OCI-LY3 (cell line): ENCODE measurements around the gene FAM163B.

ENCODE experiments used
- H2AFZ ChIP-seq: fragments of 200-600, 300-600 bp; shearing (Covaris generic); 2 replicates; pipeline ENCODE4 v1.6.0; 2014; ENCODE audit warnings: antibody characterized with exemption, low read depth, low read length
- H3K27ac ChIP-seq: fragments of 200-600, 300-600 bp; sonication (generic); 2 replicates; pipeline ENCODE4 v1.5.1; 2014; ENCODE audit warnings: mild to moderate bottlenecking, low read length, moderate library complexity, mixed read lengths
- H3K27me3 ChIP-seq: fragments of 200-600, 300-600 bp; sonication (generic); 2 replicates; pipeline ENCODE4 v1.6.1; 2014; ENCODE audit warnings: low read depth, low read length, mixed read lengths
- H3K36me3 ChIP-seq: fragments of 200-600, 300-600 bp; sonication (generic); replicated peaks from 2 replicates; pipeline ENCODE3; 2014; ENCODE audit warnings: low read depth, low read length, mixed read lengths
- H3K4me1 ChIP-seq: fragments of 300-600, 200-600 bp; sonication (generic); 2 replicates; pipeline ENCODE4 v1.6.1; 2014; ENCODE audit warnings: low read length, mixed read lengths
- H3K4me2 ChIP-seq: fragments of 200-600, 300-600 bp; sonication (generic); 2 replicates; pipeline ENCODE4 v1.6.1; 2014; ENCODE audit warnings: low read length, mixed read lengths
- H3K4me3 ChIP-seq: fragments of 300-600, 200-600 bp; sonication (generic); 2 replicates; pipeline ENCODE4 v1.5.1; 2014; ENCODE audit warnings: antibody characterized with exemption, mild to moderate bottlenecking, low read length, moderate library complexity
- H3K79me2 ChIP-seq: fragments of 300-600, 200-600 bp; shearing (Covaris generic); 2 replicates; pipeline ENCODE4 v1.6.1; 2014; ENCODE audit warnings: mild to moderate bottlenecking, low read length, mixed read lengths
- H3K9ac ChIP-seq: fragments of 300-600, 200-600 bp; shearing (Covaris generic); 2 replicates; pipeline ENCODE4 v1.6.0; 2014; ENCODE audit warnings: mild to moderate bottlenecking, low read length, moderate library complexity
- H3K9me3 ChIP-seq: fragments of 200-600, 300-600 bp; shearing (Covaris generic); 2 replicates; pipeline ENCODE4 v1.6.1; 2014; ENCODE audit warnings: low read length, mixed read lengths; ENCODE audit not compliant: insufficient read depth
- H4K20me1 ChIP-seq: fragments of 200-600, 300-600 bp; sonication (generic); 2 replicates; pipeline ENCODE4 v1.6.1; 2016; ENCODE audit warnings: low read length, mixed read lengths; ENCODE audit not compliant: insufficient read depth
- CTCF ChIP-seq: fragments of 200-600, 300-600 bp; sonication (generic); IDR thresholded peaks from 2 replicates; pipeline ENCODE4 v1.5.1; 2014; ENCODE audit warnings: antibody characterized with exemption, low read length, low read depth
- EZH2phosphoT487 ChIP-seq: fragments of 200-600 bp; shearing (Covaris generic); IDR thresholded peaks from 2 replicates; pipeline ENCODE4 v1.6.1; 2018; ENCODE audit warnings: antibody characterized with exemption, mixed run types, low read depth

The FAM163B gene

GRCh38 chr9:133576031-133576874 lies 32.9 kb downstream of the FAM163B start:
- no peak overlapping the region for H3K27ac ChIP-seq
- no peaks in the 10 kb centered on the region for H3K4me1 ChIP-seq
- H3K9ac ChIP-seq: no peak overlapping the region
- H3K9me3 ChIP-seq: no peaks in the 10 kb centered on the region
- no peak overlapping the region for H3K4me3 ChIP-seq
- no peak overlapping the region for H2AFZ ChIP-seq
- TF ChIP-seq EZH2phosphoT487: no peak
- no peak for TF ChIP-seq CTCF
- H4K20me1 ChIP-seq: no peaks in the 10 kb centered on the region
- no peaks in the 10 kb centered on the region for H3K36me3 ChIP-seq
- H3K4me2 ChIP-seq: no peak overlapping the region
- peaks cover 5% of the 10 kb centered on the region; the same call in 1 of the 2 replicates for H3K27me3 ChIP-seq
- H3K79me2 ChIP-seq: no peaks in the 10 kb centered on the region

- Histone ChIP-seq H3K4me2 (no peak overlapping the region), H3K36me3 (no peaks in the 10 kb centered on the region), H3K79me2 (no peaks in the 10 kb centered on the region), H3K27me3 (no peaks in the 10 kb centered on the region), H3K9me3 (no peaks in the 10 kb centered on the region), H3K27ac (no peak overlapping the region), H3K4me3 (no peak overlapping the region), H2AFZ (no peak overlapping the region), H3K4me1 (no peaks in the 10 kb centered on the region), H3K9ac (no peak overlapping the region), H4K20me1 (no peaks in the 10 kb centered on the region)
- TF ChIP-seq EZH2phosphoT487 (no peak), CTCF (no peak)
Observed at GRCh38 chr9:133575186-133576030, 33.8 kb downstream of the FAM163B start.

- Histone ChIP-seq H3K4me1 (no peaks in the 10 kb centered on the region), H3K27ac (no peak overlapping the region), H4K20me1 (no peaks in the 10 kb centered on the region), H3K4me3 (no peak overlapping the region), H3K9ac (no peak overlapping the region), H3K36me3 (no peaks in the 10 kb centered on the region), H3K4me2 (no peak overlapping the region), H3K27me3 (no peaks in the 10 kb centered on the region), H3K9me3 (no peaks in the 10 kb centered on the region), H3K79me2 (no peaks in the 10 kb centered on the region), H2AFZ (no peak overlapping the region)
- TF ChIP-seq EZH2phosphoT487 (no peak), CTCF (no peak)
Observed at GRCh38 chr9:133574771-133575170, 34.4 kb downstream of the FAM163B start.

- no peaks in the 10 kb centered on the region for H3K27me3 ChIP-seq
- no peak for TF ChIP-seq EZH2phosphoT487
- no peak for TF ChIP-seq CTCF
- H2AFZ ChIP-seq: no peak overlapping the region
- H3K9ac ChIP-seq: no peak overlapping the region
- no peaks in the 10 kb centered on the region for H3K4me1 ChIP-seq
- no peak overlapping the region for H3K4me2 ChIP-seq
- H4K20me1 ChIP-seq: no peaks in the 10 kb centered on the region
- H3K79me2 ChIP-seq: no peaks in the 10 kb centered on the region
- no peak overlapping the region for H3K4me3 ChIP-seq
- H3K9me3 ChIP-seq: no peaks in the 10 kb centered on the region
- H3K36me3 ChIP-seq: no peaks in the 10 kb centered on the region
- H3K27ac ChIP-seq: no peak overlapping the region
Observed at GRCh38 chr9:133573791-133574515, 35.2 kb downstream of the FAM163B start.
